ENCODE measurements around the gene OSGEP.

The OSGEP gene

GRCh38 chr14:20454516-20455354 lies at the start of gene OSGEP, which contains the start of gene APEX1:
TSS of gene OSGEP (minus strand) at chr14:20454812. CDS start at chr14:20454683, 129 bp downstream.
TSS of gene APEX1 (plus strand) at chr14:20455226. CDS start at chr14:20455646, 420 bp downstream.
- peak; percentile 90 to 98 for DNase-seq (ENCODE audit: low read depth in 1 of 2, low spot score in 1 of 2)

- DNase-seq (ENCODE audit: low read depth in 1 of 2, low spot score in 1 of 2) = no peak
Measured at GRCh38 chr14:20503898-20504297, 49.3 kb upstream of the OSGEP start.

GRCh38 chr14:20501346-20501745 lies 46.7 kb upstream of the OSGEP start:
- DNase-seq (ENCODE audit: low read depth in 1 of 2, low spot score in 1 of 2) = no peak

GRCh38 chr14:20499881-20500280 lies 45.3 kb upstream of the OSGEP start:
- no peak for DNase-seq (ENCODE audit: low read depth in 1 of 2, low spot score in 1 of 2)

GRCh38 chr14:20499108-20499507 lies 44.5 kb upstream of the OSGEP start:
- DNase-seq (ENCODE audit: low read depth in 1 of 2, low spot score in 1 of 2) = no peak

- no peak for DNase-seq (ENCODE audit: low read depth in 1 of 2, low spot score in 1 of 2)
Measured at GRCh38 chr14:20498622-20499021, 44.0 kb upstream of the OSGEP start.

- DNase-seq (ENCODE audit: low read depth in 1 of 2, low spot score in 1 of 2) = no peak
Measured at GRCh38 chr14:20494935-20495766, 40.5 kb upstream of the OSGEP start.

- no peak for DNase-seq (ENCODE audit: low read depth in 1 of 2, low spot score in 1 of 2)
Measured at GRCh38 chr14:20493634-20494033, 39.0 kb upstream of the OSGEP start.

GRCh38 chr14:20492486-20492885 lies 37.9 kb upstream of the OSGEP start:
- no peak for DNase-seq (ENCODE audit: low read depth in 1 of 2, low spot score in 1 of 2)

GRCh38 chr14:20490563-20490962 lies 36.0 kb upstream of the OSGEP start:
- DNase-seq (ENCODE audit: low read depth in 1 of 2, low spot score in 1 of 2) = no peak

- no peak for DNase-seq (ENCODE audit: low read depth in 1 of 2, low spot score in 1 of 2)
Measured at GRCh38 chr14:20489093-20489994, 34.7 kb upstream of the OSGEP start.

GRCh38 chr14:20487396-20487725 lies 32.7 kb upstream of the OSGEP start:
- DNase-seq (ENCODE audit: low read depth in 1 of 2, low spot score in 1 of 2) = no peak

- DNase-seq (ENCODE audit: low read depth in 1 of 2, low spot score in 1 of 2) = no peak
Measured at GRCh38 chr14:20486684-20487395, 32.2 kb upstream of the OSGEP start.

- DNase-seq (ENCODE audit: low read depth in 1 of 2, low spot score in 1 of 2) = no peak
Measured at GRCh38 chr14:20485900-20486299, 31.3 kb upstream of the OSGEP start.

- no peak for DNase-seq (ENCODE audit: low read depth in 1 of 2, low spot score in 1 of 2)
Measured at GRCh38 chr14:20482382-20482781, 27.8 kb upstream of the OSGEP start.

- DNase-seq (ENCODE audit: low read depth in 1 of 2, low spot score in 1 of 2) = no peak
Measured at GRCh38 chr14:20478894-20479293, 24.3 kb upstream of the OSGEP start.

GRCh38 chr14:20477211-20477876 lies 22.7 kb upstream of the OSGEP start:
- DNase-seq (ENCODE audit: low read depth in 1 of 2, low spot score in 1 of 2) = no peak

- DNase-seq (ENCODE audit: low read depth in 1 of 2, low spot score in 1 of 2) = no peak
Measured at GRCh38 chr14:20476776-20477175, 22.2 kb upstream of the OSGEP start.

GRCh38 chr14:20472536-20473169 lies 18.0 kb upstream of the OSGEP start:
- DNase-seq (ENCODE audit: low read depth in 1 of 2, low spot score in 1 of 2) = no peak

- DNase-seq (ENCODE audit: low read depth in 1 of 2, low spot score in 1 of 2) = no peak
Measured at GRCh38 chr14:20470603-20470901, 15.9 kb upstream of the OSGEP start.

All from activated CD4-positive, alpha-beta T cell treated with anti-CD3 and anti-CD28 coated beads, Interleukin-2, amount 50 U/mL, for 24 hours (primary cell).